Breast epithelium (tissue), 4 donors: ENCODE results near the gene EVL. TPM values are rescaled to one million over a fixed set of nuclear protein-coding genes. Genes with fewer than 3 reads are reported as not detected.

Experiments
- DNase-seq, 2 donors: peaks; one replicate each; pipeline ENCODE4 v3.0.0-alpha.2; 2019; ENCODE audit warnings: low spot score in 2 of 2
- H3K27ac ChIP-seq, 2 donors: fragments of 200-600 bp; sonication (generic) in 1 of 2; one replicate each; pipeline ENCODE4 v1.5.1; 2016 to 2019; ENCODE audit warnings: mild to moderate bottlenecking in 1 of 2
- H3K27me3 ChIP-seq, 2 donors: fragments of 200-600 bp; sonication (generic) in 1 of 2; one replicate each; pipeline versions ENCODE4 v1.5.1 to v1.6.0; 2017 to 2019; ENCODE audit warnings: control low read depth in 1 of 2, mild to moderate bottlenecking in 1 of 2
- H3K36me3 ChIP-seq: fragments of 200-600 bp; one replicate; pipeline ENCODE4 v1.5.1; 2019
- H3K4me1 ChIP-seq, 2 donors: fragments of 200-600 bp; sonication (generic); one replicate each; pipeline ENCODE4 v1.5.1; 2016 to 2019; ENCODE audit warnings: control low read depth in 1 of 2
- H3K4me3 ChIP-seq, 3 donors: fragments of 200-600 bp; sonication (generic); 1 replicate in 2 of 3; 2 replicates in 1 of 3; pipeline ENCODE4 v1.5.1; 2016 to 2019; ENCODE audit warnings: mild to moderate bottlenecking in 3 of 3, moderate library complexity in 2 of 3
- H3K9me3 ChIP-seq, 2 donors: fragments of 200-600 bp; sonication (generic) in 1 of 2; one replicate each; pipeline ENCODE4 v1.5.1; 2016 to 2019; ENCODE audit warnings: control low read depth in 1 of 2
- POLR2A ChIP-seq: fragments of 450-650 bp; IDR thresholded peaks from one replicate; pipeline ENCODE4 v1.6.1; 2016; ENCODE audit warnings: antibody characterized with exemption, mild to moderate bottlenecking, moderate library complexity
- POLR2AphosphoS5 ChIP-seq, 3 donors: sonication (generic); formaldehyde crosslinking; IDR thresholded peaks; one replicate each; pipeline ENCODE4 v1.6.1; 2017; ENCODE audit warnings: antibody characterized with exemption in 3 of 3
- intact Hi-C: fragments of 100-400 bp; cut with DNase I; formaldehyde crosslinking; loops from one replicate; pipeline ENCODE4 v1.15.1; 2023; ENCODE audit warnings: low total_unique reads
- total RNA-seq, 3 donors: library from RNA; depleted of rRNA; stranded (reverse); fragments of >200 nt; gene quantifications; one replicate each; pipeline ENCODE4 v1.1.0, GENCODE V29; 2016
- TF ChIP-seq, protein P1 (sequence below), 3 donors: fragments of 450-650 bp; IDR thresholded peaks; one replicate each; pipeline ENCODE4 v1.5.1; 2016 to 2017; ENCODE audit warnings: antibody characterized with exemption in 3 of 3, mild to moderate bottlenecking in 3 of 3, moderate library complexity in 3 of 3

The EVL gene
- total RNA-seq, 3 donors from 2014 or later: 50.7 to 116 (median 107) TPM

DNA sequence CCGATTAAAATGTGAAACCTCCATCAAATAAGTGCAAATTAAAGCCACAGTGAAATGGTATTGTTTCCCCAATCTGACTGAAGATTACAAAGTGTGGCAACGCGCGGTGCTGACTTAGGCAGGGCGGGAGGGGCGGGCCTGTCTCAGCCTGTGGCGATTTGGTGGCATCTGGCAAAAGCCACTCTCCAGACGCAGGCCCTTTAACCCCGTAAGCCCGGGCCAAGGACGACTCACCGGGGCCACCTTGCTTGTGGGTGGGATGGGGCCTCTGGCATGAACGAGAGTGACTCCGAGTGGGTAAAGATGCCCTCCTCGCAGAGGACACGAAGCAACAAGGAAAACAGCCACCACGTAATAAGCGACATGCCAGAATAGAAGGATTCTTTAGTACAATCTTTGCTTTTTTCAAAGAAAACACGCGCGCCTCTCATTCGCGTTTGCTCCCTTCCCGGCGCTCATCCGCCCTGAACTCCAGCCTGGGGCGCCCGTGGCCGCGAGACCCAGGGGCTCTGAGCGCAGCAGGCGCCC lies 93.4 kb downstream of the EVL start:
- no peak overlapping the region for H3K27ac ChIP-seq
- intact Hi-C loops: no loop called here
- H3K4me3 ChIP-seq: peak overlapping the region; percentile 22 to 72 (median 62)
- H3K36me3 ChIP-seq: no peaks in the 10 kb centered on the region
- TF ChIP-seq POLR2AphosphoS5 (IDR thresholded peaks at IDR 0.05): no peak
- no peak for TF ChIP-seq POLR2A
- TF ChIP-seq, protein P1, sequence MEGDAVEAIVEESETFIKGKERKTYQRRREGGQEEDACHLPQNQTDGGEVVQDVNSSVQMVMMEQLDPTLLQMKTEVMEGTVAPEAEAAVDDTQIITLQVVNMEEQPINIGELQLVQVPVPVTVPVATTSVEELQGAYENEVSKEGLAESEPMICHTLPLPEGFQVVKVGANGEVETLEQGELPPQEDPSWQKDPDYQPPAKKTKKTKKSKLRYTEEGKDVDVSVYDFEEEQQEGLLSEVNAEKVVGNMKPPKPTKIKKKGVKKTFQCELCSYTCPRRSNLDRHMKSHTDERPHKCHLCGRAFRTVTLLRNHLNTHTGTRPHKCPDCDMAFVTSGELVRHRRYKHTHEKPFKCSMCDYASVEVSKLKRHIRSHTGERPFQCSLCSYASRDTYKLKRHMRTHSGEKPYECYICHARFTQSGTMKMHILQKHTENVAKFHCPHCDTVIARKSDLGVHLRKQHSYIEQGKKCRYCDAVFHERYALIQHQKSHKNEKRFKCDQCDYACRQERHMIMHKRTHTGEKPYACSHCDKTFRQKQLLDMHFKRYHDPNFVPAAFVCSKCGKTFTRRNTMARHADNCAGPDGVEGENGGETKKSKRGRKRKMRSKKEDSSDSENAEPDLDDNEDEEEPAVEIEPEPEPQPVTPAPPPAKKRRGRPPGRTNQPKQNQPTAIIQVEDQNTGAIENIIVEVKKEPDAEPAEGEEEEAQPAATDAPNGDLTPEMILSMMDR (IDR thresholded peaks at IDR 0.05): no peak
- peaks cover 0 to 7% of the 10 kb centered on the region in 2 donors for H3K9me3 ChIP-seq
- peaks cover 0 to 3% of the 10 kb centered on the region in 2 donors for H3K27me3 ChIP-seq
- peaks cover 0 to 9% of the 10 kb centered on the region in 2 donors for H3K4me1 ChIP-seq
- DNase-seq: no peak

- peak within 1 kb of the TSS; percentile 6 to 50 for H3K27ac ChIP-seq
- intact Hi-C loops: no loop called here
- DNase-seq: no peak
Measured at GRCh38 chr14:100159094-100159864, 94.1 kb downstream of the EVL start, which contains the start of gene DEGS2. TSS of gene DEGS2 (minus strand) at chr14:100159645. CDS start at chr14:100159587, 58 bp downstream.

DNA sequence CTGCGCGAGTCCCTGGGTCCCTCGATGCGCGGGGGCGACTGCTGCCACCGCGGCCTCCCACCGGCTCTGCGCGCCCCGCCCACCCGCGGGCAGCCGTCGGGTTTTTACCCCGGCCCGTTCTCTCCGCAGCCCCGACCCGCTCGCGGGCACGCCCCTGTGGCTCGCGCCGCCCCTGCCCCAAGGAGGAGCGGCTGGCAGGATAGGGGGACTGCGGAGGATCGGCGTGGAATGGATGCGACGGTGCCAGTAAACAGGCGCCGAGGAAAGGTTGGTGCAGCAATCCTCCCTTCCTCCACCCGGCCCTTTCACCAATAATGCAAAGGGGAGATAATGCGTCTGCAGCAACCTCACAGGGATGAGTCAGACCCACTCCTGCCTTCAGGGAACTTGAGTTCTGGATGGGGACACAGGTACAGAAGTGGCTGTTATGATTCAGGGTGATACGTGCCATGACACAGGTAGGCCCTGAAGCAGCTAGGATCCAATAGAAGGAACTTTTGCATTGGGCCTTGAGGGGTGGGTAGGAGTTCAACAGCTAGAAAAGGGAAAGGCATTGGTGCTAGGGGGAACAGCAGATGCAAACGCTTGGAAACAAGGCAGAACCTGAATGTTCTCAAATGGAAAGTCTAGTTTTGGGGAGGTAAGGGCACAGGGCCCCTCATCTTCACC lies 94.8 kb downstream of the EVL start:
- H3K36me3 ChIP-seq: no peaks in the 10 kb centered on the region
- no peak for TF ChIP-seq POLR2AphosphoS5 (IDR thresholded peaks at IDR 0.05)
- TF ChIP-seq, protein P1 (IDR thresholded peaks at IDR 0.05): no peak
- TF ChIP-seq POLR2A: no peak
- peaks cover 0 to 2% of the 10 kb centered on the region in 2 donors for H3K9me3 ChIP-seq
- H3K27ac ChIP-seq: no peak overlapping the region
- intact Hi-C loops: no loop called here
- no peak for DNase-seq
- peaks cover 0 to 3% of the 10 kb centered on the region in 2 donors for H3K27me3 ChIP-seq
- peak overlapping the region in 2 of 3 donors; percentile 62 to 72 for H3K4me3 ChIP-seq
- H3K4me1 ChIP-seq: peaks cover 0 to 9% of the 10 kb centered on the region in 2 donors

More at GRCh38 chr14:100159094-100159864, 94.1 kb downstream of the EVL start, which contains the start of gene DEGS2:
- Histone ChIP-seq H3K4me3 (peak within 1 kb of the TSS; percentile 22 to 72 (median 62)), H3K27me3 (peaks cover 0 to 3% of the 10 kb centered on the region in 2 donors), H3K4me1 (peaks cover 0 to 9% of the 10 kb centered on the region in 2 donors), H3K36me3 (no peaks in the 10 kb centered on the region), H3K9me3 (peaks cover 0 to 7% of the 10 kb centered on the region in 2 donors)
- TF ChIP-seq POLR2AphosphoS5 (IDR thresholded peaks at IDR 0.05) (no peak), POLR2A (no peak)
- TF ChIP-seq, protein P1 (IDR thresholded peaks at IDR 0.05): no peak

DNA sequence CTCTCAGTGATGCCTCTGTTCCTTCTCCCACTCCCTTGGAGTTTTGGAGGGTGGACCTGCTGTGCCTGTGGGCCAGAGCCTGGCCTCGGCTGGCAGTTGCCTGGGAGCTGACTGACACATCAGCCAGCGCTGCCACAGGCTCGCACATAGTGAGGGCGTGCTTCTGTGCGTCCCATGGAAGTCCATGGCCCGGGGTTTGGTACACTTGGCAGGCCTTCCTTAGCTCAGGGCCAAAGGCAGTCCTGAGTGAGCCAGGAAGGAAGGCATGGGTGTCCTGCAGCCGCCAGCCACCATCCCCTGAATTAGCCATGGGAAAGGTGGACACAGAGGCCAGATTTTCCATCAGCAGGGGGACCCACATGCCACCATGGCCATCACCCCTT lies 95.3 kb downstream of the EVL start:
- Histone ChIP-seq H3K4me3 (no peak overlapping the region), H3K9me3 (no peaks in the 10 kb centered on the region), H3K36me3 (no peaks in the 10 kb centered on the region), H3K27me3 (peaks cover 0 to 3% of the 10 kb centered on the region in 2 donors), H3K4me1 (peaks cover 0 to 6% of the 10 kb centered on the region in 2 donors), H3K27ac (no peak overlapping the region)
- intact Hi-C loops: no loop called here
- no peak for TF ChIP-seq POLR2AphosphoS5 (IDR thresholded peaks at IDR 0.05)
- TF ChIP-seq, protein P1 (IDR thresholded peaks at IDR 0.05): no peak
- no peak for TF ChIP-seq POLR2A
- DNase-seq: no peak

- H3K36me3 ChIP-seq: no peaks in the 10 kb centered on the region
- H3K27me3 ChIP-seq: no peaks in the 10 kb centered on the region
- TF ChIP-seq POLR2A: no peak
- TF ChIP-seq, protein P1 (IDR thresholded peaks at IDR 0.05): peak in 1 of 3 donors; percentile 20
- H3K27ac ChIP-seq: no peak overlapping the region
- H3K4me1 ChIP-seq: no peaks in the 10 kb centered on the region
- no peak overlapping the region for H3K4me3 ChIP-seq
- no peaks in the 10 kb centered on the region for H3K9me3 ChIP-seq
- DNase-seq: no peak
- intact Hi-C loops: no loop called here
Measured at GRCh38 chr14:100165376-100165775, 100.2 kb downstream of the EVL start.
